ENCODE measurements around the gene FLOT2. TPM values are rescaled to one million over a fixed set of nuclear protein-coding genes. Genes with fewer than 3 reads are reported as not detected.
"Not testable (repeated sequence)": the region's sequence is repeated elsewhere in the genome, so short reads cannot be mapped to it uniquely, and the experiment has no call there.

The FLOT2 gene
- total RNA-seq, 1 donor from 2014 or later = 130 TPM

GRCh38 chr17:28895794-28896447, 1.6 kb downstream of the FLOT2 start:
- DNase-seq = peak; percentile 32

- DNase-seq = peak; percentile 41
Observed at GRCh38 chr17:28893248-28894183, 4.0 kb downstream of the FLOT2 start.

DNA sequence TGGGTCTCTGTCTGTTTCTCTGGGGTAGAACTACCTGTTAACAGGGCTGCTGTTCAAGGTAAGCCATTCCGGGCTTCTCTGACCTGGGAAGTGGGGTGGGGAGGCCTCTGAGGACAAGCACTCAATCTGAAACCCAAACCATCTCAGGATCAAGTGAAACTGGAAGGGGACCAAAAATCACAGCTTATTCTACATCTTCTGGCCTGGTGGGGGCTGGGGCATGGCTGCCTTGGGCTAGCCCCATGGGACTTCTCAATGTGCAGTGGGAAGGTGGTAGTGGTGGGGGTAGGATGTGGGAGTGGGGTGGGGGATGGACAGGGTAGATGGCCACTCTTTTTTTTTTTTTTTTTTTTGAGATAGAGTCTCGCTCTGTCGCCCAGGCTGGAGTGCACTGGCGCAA, 5.5 kb downstream of the FLOT2 start:
- DNase-seq = no peak

- peak; percentile 19 for DNase-seq
Observed at GRCh38 chr17:28891201-28891600, 6.3 kb downstream of the FLOT2 start.

GRCh38 chr17:28889996-28890395, 7.5 kb downstream of the FLOT2 start:
- peak; percentile 30 for DNase-seq

- no peak for DNase-seq
Observed at GRCh38 chr17:28888832-28889231, 8.7 kb downstream of the FLOT2 start.

- no peak for DNase-seq
Observed at GRCh38 chr17:28887871-28888471, 9.6 kb downstream of the FLOT2 start.

- DNase-seq = no peak
Observed at GRCh38 chr17:28885951-28886350, 11.6 kb downstream of the FLOT2 start.

DNA sequence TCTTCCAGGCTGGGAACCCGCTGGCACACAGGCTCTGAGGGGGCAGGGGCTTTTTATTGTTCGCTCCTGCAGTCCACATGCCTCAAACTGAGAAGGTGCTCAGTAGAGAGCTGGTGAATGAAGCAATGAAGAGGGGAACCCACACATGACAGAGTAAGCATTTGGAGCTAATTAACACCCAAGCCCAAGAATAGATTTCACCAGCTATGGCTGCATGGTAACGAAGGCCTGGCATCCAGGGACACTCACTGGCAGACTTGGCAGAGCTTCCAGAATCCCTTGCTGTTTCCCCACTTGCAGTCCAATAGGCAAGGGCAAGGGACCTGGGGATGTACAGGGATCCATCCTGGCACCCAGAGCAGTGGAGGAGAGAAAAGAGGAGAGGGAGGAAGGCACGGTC, 12.2 kb downstream of the FLOT2 start:
- no peak for DNase-seq

GRCh38 chr17:28883967-28884702, 13.4 kb downstream of the FLOT2 start:
- DNase-seq = no peak

DNA sequence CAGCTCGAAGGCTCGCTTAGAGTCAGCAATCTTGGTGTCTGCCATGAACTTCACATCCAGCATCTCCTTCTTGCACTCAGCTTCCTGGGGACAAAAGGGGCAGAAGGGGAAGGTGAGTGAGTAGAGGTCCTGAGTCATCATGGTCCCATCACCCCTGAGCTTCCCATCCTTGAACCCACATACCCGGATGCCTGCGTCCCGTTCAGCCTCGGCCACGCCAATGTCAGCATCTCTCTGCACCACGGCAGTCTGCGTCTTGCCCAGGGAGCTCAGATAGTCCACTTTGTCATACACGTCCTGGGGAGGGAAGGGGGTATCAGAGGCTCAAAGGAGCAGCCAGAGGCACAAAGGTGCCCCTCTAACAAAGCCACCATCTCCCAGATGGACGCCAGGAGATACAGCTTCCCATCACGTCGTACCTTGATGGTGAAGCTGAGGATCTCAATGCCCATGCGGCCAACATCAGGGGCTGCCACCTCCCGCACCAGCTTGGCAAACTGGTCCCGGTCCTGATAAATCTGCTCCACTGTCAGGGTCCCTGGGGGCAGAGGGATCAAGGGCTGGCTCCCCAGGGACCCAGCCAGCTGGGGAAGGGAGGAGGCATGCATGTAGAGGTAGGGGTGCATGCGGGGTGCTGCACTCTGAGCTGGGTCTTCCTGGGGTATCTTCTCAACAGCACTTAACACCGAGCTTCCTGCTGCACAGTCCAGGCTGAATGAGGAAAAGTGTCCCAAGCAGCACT, 15.2 kb downstream of the FLOT2 start:
- DNase-seq = no peak

DNA sequence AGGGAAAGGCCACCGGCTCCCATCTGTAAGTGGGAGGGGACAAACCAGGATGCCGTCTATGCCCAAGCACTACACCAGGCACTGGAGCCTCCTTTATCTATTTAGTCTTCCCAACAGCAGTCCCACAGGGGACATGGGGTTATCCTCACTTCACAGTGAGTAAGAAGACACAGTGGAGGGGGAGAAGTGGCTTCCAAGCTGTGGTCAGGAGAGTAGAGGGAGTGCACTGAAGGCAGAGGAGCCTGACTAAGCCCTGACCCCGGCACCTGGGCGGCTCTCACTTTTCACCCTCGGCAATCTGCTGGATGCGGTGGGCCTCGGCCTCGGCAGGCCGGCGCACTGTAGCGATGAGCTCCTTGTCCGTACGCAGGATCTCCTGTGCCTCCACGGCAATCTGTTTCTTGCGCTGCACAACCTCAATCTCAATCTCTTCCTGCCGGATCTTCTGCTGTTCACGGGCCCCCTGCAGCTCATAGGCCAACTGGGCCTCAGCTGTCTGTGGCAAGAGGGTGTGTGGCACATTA, 15.9 kb downstream of the FLOT2 start:
- DNase-seq = no peak

- DNase-seq = no peak
Observed at GRCh38 chr17:28880572-28880945, 17.0 kb downstream of the FLOT2 start.

DNA sequence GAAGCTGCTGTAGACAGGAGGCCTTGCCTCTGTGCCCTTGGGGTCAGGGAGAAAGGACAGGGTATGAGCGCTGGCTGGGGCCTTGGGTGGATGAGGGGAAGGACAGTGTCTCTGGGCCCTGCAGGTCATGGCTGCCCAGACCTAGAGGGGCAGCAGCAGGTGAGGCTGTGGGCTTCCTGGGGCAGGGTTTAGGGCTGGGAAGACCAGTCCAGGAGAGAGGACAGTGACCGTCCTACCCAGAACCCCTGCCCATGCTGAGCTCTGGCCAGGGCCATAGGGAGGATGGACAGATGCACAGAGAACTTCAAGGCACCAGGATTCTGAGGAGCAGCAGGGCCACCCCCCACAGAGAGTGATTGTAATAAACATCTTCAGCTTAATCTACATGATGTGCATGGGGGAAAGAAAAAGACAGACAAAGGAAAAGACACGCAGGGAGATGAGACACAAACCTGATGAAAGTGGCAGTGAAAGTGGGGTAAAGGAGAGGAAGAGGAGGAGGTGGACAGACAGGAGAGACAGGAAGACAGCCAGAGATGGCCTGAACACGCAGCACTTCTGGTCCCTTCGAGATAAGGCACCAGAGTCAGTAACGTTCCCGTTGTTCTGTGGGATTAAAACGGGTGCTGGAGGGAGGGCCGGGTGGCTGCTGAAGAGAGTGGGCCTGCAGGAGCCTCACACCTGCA, 17.5 kb downstream of the FLOT2 start:
- no peak for DNase-seq

DNA sequence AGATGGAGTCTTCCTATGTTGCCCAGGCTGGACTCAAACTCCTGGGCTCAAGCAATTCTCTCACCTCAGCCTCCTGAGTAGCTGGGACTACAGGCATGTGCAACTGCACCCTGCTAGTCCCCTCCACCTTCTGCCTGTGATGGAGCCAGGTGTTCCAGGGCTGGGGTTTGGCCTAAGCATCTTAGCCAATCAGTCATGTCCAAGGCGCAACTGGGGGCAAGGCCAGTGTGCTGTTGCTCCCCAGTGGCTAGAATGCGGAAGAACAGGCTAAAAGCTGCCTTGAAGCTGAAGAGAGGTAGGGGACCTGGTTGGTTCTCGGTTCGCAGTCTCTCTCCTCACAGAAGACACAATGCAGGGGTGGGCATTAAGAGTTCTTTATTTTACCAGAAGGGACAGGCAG, 18.6 kb downstream of the FLOT2 start:
- peak; percentile 59 for DNase-seq

- no peak for DNase-seq
Observed at GRCh38 chr17:28878158-28878910, 19.2 kb downstream of the FLOT2 start.

DNA sequence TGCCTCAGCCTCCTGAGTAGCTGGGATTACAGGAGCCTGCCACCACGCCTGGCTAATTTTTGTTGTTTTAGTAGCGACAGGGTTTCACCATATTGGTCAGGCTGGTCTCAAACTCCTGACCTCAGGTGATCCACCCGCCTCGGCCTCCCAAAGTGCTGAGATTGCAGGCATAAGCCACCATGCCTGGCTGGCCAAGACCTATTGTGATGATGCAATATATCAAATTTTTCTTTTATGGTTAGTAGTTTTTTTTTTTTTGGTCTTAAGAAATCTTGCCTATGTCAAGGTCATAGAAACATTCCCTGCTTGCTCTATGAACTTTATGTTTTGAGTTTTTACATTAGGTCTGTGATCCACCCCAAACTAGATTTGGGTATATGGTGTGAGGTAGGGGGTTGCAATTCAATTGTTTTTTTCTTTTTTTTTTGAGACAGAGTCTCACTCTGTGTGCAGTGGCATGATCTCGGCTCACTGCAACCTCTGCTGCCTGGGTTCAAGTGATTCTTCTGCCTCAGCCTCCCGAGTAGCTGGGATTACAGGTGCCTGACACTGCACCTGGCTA, 20.3 kb downstream of the FLOT2 start:
- not testable (repeated sequence) for DNase-seq

DNA sequence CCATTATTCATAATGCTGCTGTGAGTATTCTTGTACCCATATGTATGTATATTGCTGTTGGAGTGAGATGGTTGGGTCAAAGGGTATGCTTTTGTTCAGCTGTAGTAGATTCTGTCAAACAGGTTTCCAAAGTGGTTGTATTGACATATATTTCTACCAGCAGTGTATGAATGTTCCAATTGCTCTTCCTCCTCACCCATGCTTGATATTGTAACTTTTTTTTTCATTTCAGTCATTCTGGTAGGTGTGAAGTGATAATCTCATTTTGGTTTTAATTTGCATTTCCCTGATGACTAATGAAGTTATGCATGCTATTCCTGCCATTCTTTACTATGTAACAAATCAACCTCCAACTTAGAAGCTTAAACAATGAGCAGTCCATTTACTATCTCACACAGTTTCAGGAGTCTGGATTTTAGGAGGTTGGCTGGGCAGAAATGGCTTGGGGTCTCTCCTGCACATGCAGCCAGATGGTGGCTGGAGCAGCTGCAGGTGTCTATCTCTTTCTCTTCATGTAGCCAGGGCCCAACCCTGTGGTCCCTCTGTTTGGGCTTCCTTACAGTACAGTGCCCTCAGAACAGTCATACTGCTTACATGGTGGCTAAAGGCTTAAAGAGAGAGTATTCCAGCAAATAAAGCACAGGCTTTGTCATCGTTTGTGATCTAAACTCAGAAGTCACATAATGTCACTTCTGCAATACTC, 21.5 kb downstream of the FLOT2 start:
- DNase-seq = no peak

GRCh38 chr17:28874750-28875149, 22.8 kb downstream of the FLOT2 start:
- DNase-seq = no peak

DNA sequence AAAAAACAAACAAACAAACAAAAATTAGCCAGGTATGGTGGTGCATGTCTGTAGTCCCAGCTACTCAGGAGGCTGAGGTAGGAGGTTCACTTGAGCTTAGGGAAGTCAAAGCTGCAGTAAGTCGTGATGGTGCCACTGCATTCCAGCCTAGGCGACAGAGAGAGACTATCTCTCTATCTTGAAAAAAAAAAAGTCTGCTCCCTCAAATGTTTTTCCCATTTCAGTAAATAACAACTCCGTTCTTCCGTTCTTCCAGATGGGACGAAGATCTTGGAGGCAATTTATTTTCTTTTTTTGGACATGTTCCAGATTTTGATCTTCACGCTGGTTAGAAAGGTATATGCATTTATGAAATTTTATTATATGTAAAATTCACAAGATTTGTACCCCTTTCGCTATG, 23.7 kb downstream of the FLOT2 start:
- no peak for DNase-seq

Data from dermis blood vessel endothelial cell (primary cell).